K562 (cell line): ENCODE data around the gene STX7. TPM values are rescaled to one million over a fixed set of nuclear protein-coding genes. Genes with fewer than 3 reads are reported as not detected.

Source experiments
- ATAC-seq: fragments of 200-7000 bp; cut with Tn5 transposase; 3 replicates; pipeline ENCODE4 v1.9.1; 2020; ENCODE audit warnings: moderate library complexity
- BruUV-seq: library from RNA; stranded (reverse); fragments of 400-500 nt; replicated peaks from 2 replicates; lab custom pipeline; 2021; lab: Mats Ljungman, UMichigan
- CTCF ChIA-PET: fragments of 300-600 bp; formaldehyde crosslinking; extraction: SDS; loops from one replicate; lab custom pipeline; 2021; ENCODE audit warnings: low intra/inter-chr PET ratio; lab: Yijun Ruan, JAX
- POLR2A ChIA-PET: fragments of 300-600, 350-650 bp; sonication (Branson Sonifier 250); formaldehyde crosslinking; extraction: SDS; loops from one replicate; lab custom pipeline; 2021; ENCODE audit warnings: antibody characterized with exemption, inconsistent platforms; lab: Yijun Ruan, JAX
- DNase-seq, 4 experiments: peaks; one replicate each; pipeline versions ENCODE4 v3.0.0 to v3.0.0-alpha.2; 2011 to 2018; ENCODE audit warnings: low spot score in 3 of 4, mixed read lengths in 3 of 4; ENCODE audit errors: extremely low read depth in 1 of 4
- FAIRE-seq: peaks from 2 replicates; lab custom pipeline; 2011; peaks lifted over from hg19 to GRCh38; lab: Jason Lieb, UNC
- H2AFZ ChIP-seq: 2 replicates; pipeline ENCODE4 v1.6.0; 2011; ENCODE audit warnings: low read depth, low read length, control low read depth, inconsistent platforms
- H3K27ac ChIP-seq: fragments of 200-600 bp; 3 replicates; pipeline ENCODE4 v1.8.0; 2011; ENCODE audit warnings: low read depth, mild to moderate bottlenecking, control low read depth, inconsistent platforms, low read length, moderate library complexity, mixed read lengths; ENCODE audit errors: extremely low read depth
- H3K27me3 ChIP-seq, 2 experiments: fragments of 300-600 bp in 1 of 2; 2 replicates in 1 of 2; 3 replicates in 1 of 2; pipeline versions ENCODE4 v1.6.0 to v1.8.0; 2011; ENCODE audit warnings: inconsistent platforms in 2 of 2, low read length in 2 of 2, mild to moderate bottlenecking in 1 of 2, mixed read lengths in 1 of 2, moderate library complexity in 1 of 2; ENCODE audit not compliant: control insufficient read depth in 2 of 2, insufficient read depth in 2 of 2
- H3K36me3 ChIP-seq: fragments of 300-600 bp; 3 replicates; pipeline ENCODE4 v1.8.0; 2011; ENCODE audit warnings: mild to moderate bottlenecking, low read length, inconsistent platforms; ENCODE audit not compliant: control insufficient read depth, insufficient read depth
- H3K4me1 ChIP-seq, 2 experiments: fragments of 200-600 bp in 1 of 2; replicated peaks in 1 of 2; 2 replicates in 1 of 2; 3 replicates in 1 of 2; pipeline versions ENCODE4 v1.5.1 to v1.8.0; 2011; ENCODE audit warnings: inconsistent platforms in 2 of 2, low read length in 2 of 2, mild to moderate bottlenecking in 1 of 2, mixed read lengths in 1 of 2, moderate library complexity in 1 of 2; ENCODE audit not compliant: control insufficient read depth in 2 of 2, insufficient read depth in 2 of 2
- H3K4me2 ChIP-seq: 2 replicates; pipeline ENCODE4 v1.6.1; 2011; ENCODE audit warnings: low read length, control low read depth, inconsistent platforms, mixed read lengths; ENCODE audit not compliant: insufficient read depth
- H3K4me3 ChIP-seq: fragments of 200-600 bp; sonication (generic), shearing (Covaris generic); 2 replicates; pipeline ENCODE4 v1.5.1; 2016; ENCODE audit warnings: control low read depth, inconsistent platforms
- H3K79me2 ChIP-seq: fragments of 200-600 bp; 3 replicates; pipeline ENCODE4 v1.8.0; 2011; ENCODE audit warnings: low read length, inconsistent platforms; ENCODE audit not compliant: control insufficient read depth, insufficient read depth
- H3K9ac ChIP-seq, 2 experiments: 2 replicates each; pipeline versions ENCODE4 v1.6.0 to v1.6.1; 2011; ENCODE audit warnings: low read depth in 2 of 2, low read length in 2 of 2, control low read depth in 1 of 2, inconsistent platforms in 1 of 2, mild to moderate bottlenecking in 1 of 2, mixed read lengths in 1 of 2; ENCODE audit not compliant: insufficient read depth in 1 of 2
- H3K9me1 ChIP-seq: one replicate; pipeline ENCODE4 v1.6.0; 2011; ENCODE audit warnings: inconsistent platforms, mild to moderate bottlenecking, low read length, moderate library complexity; ENCODE audit not compliant: control insufficient read depth, insufficient read depth
- H3K9me3 ChIP-seq: replicated peaks from 2 replicates; pipeline ENCODE4 v1.5.1; 2011; ENCODE audit warnings: low read depth, low read length, inconsistent platforms; ENCODE audit not compliant: control insufficient read depth, insufficient read depth
- H4K20me1 ChIP-seq: replicated peaks from 2 replicates; pipeline ENCODE4 v1.6.1; 2011; ENCODE audit warnings: low read length, inconsistent platforms, mixed read lengths; ENCODE audit not compliant: control insufficient read depth, insufficient read depth
- BCOR ChIP-seq: fragments of 450-650 bp; IDR thresholded peaks from 2 replicates; pipeline ENCODE4 v1.6.1; 2016
- C11orf30 ChIP-seq: fragments of 450-650 bp; IDR thresholded peaks from 2 replicates; pipeline ENCODE4 v1.6.1; 2016; ENCODE audit warnings: low read depth, mild to moderate bottlenecking
- FOXO4 ChIP-seq: fragments of 450-650 bp; formaldehyde crosslinking; IDR thresholded peaks from 2 replicates; pipeline ENCODE4 v1.4.0; 2020; ENCODE audit warnings: mild to moderate bottlenecking, moderate library complexity
- MAFF ChIP-seq: IDR thresholded peaks from 2 replicates; pipeline ENCODE4 v1.6.1; 2012; ENCODE audit warnings: low read length, improper control_type of control experiment
- MAFG ChIP-seq: fragments of 450-650 bp; conservative IDR thresholded peaks from 2 replicates; pipeline ENCODE4 v1.6.1; 2016; ENCODE audit warnings: missing genetic modification characterization, missing compliant biosample characterization
- MAFK ChIP-seq: IDR thresholded peaks from 2 replicates; pipeline ENCODE4 v1.6.1; 2011; ENCODE audit warnings: low read length, improper control_type of control experiment
- ZNF232 ChIP-seq: sonication (generic); formaldehyde crosslinking; IDR thresholded peaks from 2 replicates; pipeline ENCODE4 v1.8.0; 2022; ENCODE audit warnings: mild to moderate bottlenecking, missing genetic modification reagents
- ZNF316 ChIP-seq: fragments of 450-650 bp; IDR thresholded peaks from 2 replicates; pipeline ENCODE4 v1.6.1; 2016
- WGBS: fragments of 100-300 bp; shearing (Covaris generic); methylation state at CpG from one replicate; pipeline ENCODE4 v1.1.6; 2016; ENCODE audit warnings: low coverage, mixed read lengths; ENCODE audit not compliant: insufficient coverage; ENCODE audit errors: missing lambda C conversion rate; 5-methylcytosine and 5-hydroxymethylcytosine counted together
- in situ Hi-C: fragments of 300-500 bp; cut with MboI; formaldehyde crosslinking; loops from 4 replicates; pipeline ENCODE4 v1.15.0; 2018; ENCODE audit warnings: inconsistent platforms, mixed read lengths
- intact Hi-C: fragments of 100-400 bp; cut with micrococcal nuclease; formaldehyde crosslinking; loops from 2 replicates; pipeline ENCODE4 v1.14.2; 2022
- polyA plus RNA-seq, 8 experiments: library from polyadenylated mRNA; depleted of rRNA in 4 of 8; stranded (reverse) in 5 of 8; unstranded in 3 of 8; fragments of >200 nt; fragmentation: Nextera tagmentation in 2 of 8; fragmentation: Illumina TruSeq in 1 of 8; extraction: Ambion mirVana in 2 of 8; extraction: Trizol in 1 of 8; gene quantifications; 2 replicates each; pipeline versions ENCODE4 v1.2.1 to v1.2.3, GENCODE V29; 2011 to 2014; ENCODE audit warnings: inconsistent platforms in 1 of 8, missing spikeins in 1 of 8
- total RNA-seq, 7 experiments: library from RNA; depleted of rRNA in 6 of 7; stranded (reverse); fragments of >200 nt in 6 of 7; fragmentation: Illumina TruSeq in 2 of 7; extraction: Trizol in 2 of 7; gene quantifications; 2 replicates each; pipeline versions ENCODE4 v1.2.1 to v1.2.3, GENCODE V29; 2011 to 2021; ENCODE audit warnings: low replicate concordance in 1 of 7

STX7 gene
- total and polyA plus RNA-seq, 9 of the 15 experiments (the other 6 are each of a cell fraction or from before 2014, with no cell fraction given), result 13.0 to 34.4 (median 25.3) TPM

- H3K9me3 ChIP-seq, result no peaks in the 10 kb centered on the region
- FAIRE-seq, result no peak
- no peak for DNase-seq
- H3K36me3 ChIP-seq, result no peaks in the 10 kb centered on the region
- H3K9me1 ChIP-seq, result no peaks in the 10 kb centered on the region
- H4K20me1 ChIP-seq, result no peaks in the 10 kb centered on the region
- TF ChIP-seq BCOR (no peak), MAFF (peak; percentile 35; the same call in 1 of the 2 replicates), ZNF316 (peak; percentile 77), FOXO4 (no peak), MAFG (tag) (0 out of 2 replicates have a peak, but pooled peaks have one; percentile 38), ZNF232 (CRISPR knock-in tag) (no peak), MAFK (peak; percentile 47; the same call in 1 of the 2 replicates), C11orf30 (peak; percentile 60; the same call in 1 of the 2 replicates)
- TF ChIP-seq, all 486 proteins: peak for 5
- CTCF ChIA-PET, result no interaction called here
- no peak overlapping the region for H3K9ac ChIP-seq
- no peak overlapping the region for H3K27ac ChIP-seq
- no TSS peak for BruUV-seq
- no peaks in the 10 kb centered on the region for H3K27me3 ChIP-seq
- H3K4me2 ChIP-seq, result no peak overlapping the region
- H2AFZ ChIP-seq, result no peak overlapping the region
- 0% methylated on average over 5 of the region's 5 CpGs for WGBS
- no peak overlapping the region for H3K4me3 ChIP-seq
- H3K4me1 ChIP-seq, result no peaks in the 10 kb centered on the region
- POLR2A ChIA-PET, result no interaction called here
- ATAC-seq, result no peak
- intact Hi-C loops, result no loop called here
- in situ Hi-C loops, result no loop called here
- no peaks in the 10 kb centered on the region for H3K79me2 ChIP-seq
Observed at GRCh38 chr6:132412656-132413498, 100.0 kb downstream of the STX7 start.
